Skin epidermis (tissue), 12 donors: ENCODE measurements around the gene TMEM132D.
"Not testable (repeated sequence)": the region's sequence is repeated elsewhere in the genome, so short reads cannot be mapped to it uniquely, and the experiment has no call there.

Experiments used
- H3K27ac ChIP-seq, 21 experiments: fragments of 200-600 bp; sonication (generic) in 11 of 21; one replicate each; pipeline ENCODE4 v1.5.0; 2020; ENCODE audit warnings: mild to moderate bottlenecking in 3 of 21, inconsistent platforms in 2 of 21, moderate library complexity in 2 of 21
- H3K4me3 ChIP-seq, 7 experiments: fragments of 200-600 bp; sonication (generic) in 2 of 7; one replicate each; pipeline ENCODE4 v1.5.0; 2020; ENCODE audit warnings: inconsistent platforms in 2 of 7, mild to moderate bottlenecking in 2 of 7, moderate library complexity in 1 of 7

The TMEM132D gene

GRCh38 chr12:129556082-129556481, 347.7 kb downstream of the TMEM132D start:
- no peak overlapping the region for H3K4me3 ChIP-seq
- H3K27ac ChIP-seq, result no peak overlapping the region

GRCh38 chr12:129552996-129553750, 350.7 kb downstream of the TMEM132D start:
- no peak overlapping the region for H3K27ac ChIP-seq

GRCh38 chr12:129551441-129551840, 352.4 kb downstream of the TMEM132D start:
- H3K4me3 ChIP-seq, result no peak overlapping the region
- H3K27ac ChIP-seq, result no peak overlapping the region

More at GRCh38 chr12:129552996-129553750, 350.7 kb downstream of the TMEM132D start:
- no peak overlapping the region for H3K4me3 ChIP-seq

GRCh38 chr12:129550353-129550752, 353.5 kb downstream of the TMEM132D start:
- H3K27ac ChIP-seq, result no peak overlapping the region

GRCh38 chr12:129549656-129550055, 354.2 kb downstream of the TMEM132D start:
- Histone ChIP-seq H3K27ac (no peak overlapping the region), H3K4me3 (no peak overlapping the region)

More at GRCh38 chr12:129550353-129550752, 353.5 kb downstream of the TMEM132D start:
- no peak overlapping the region for H3K4me3 ChIP-seq

GRCh38 chr12:129549020-129549419, 354.8 kb downstream of the TMEM132D start:
- not testable (repeated sequence) for H3K27ac ChIP-seq, H3K4me3 ChIP-seq

- Histone ChIP-seq H3K27ac (no peak overlapping the region), H3K4me3 (no peak overlapping the region)
Observed at GRCh38 chr12:129544716-129545115, 359.1 kb downstream of the TMEM132D start.

GRCh38 chr12:129540954-129541353, 362.9 kb downstream of the TMEM132D start:
- H3K4me3 ChIP-seq, result no peak overlapping the region
- no peak overlapping the region for H3K27ac ChIP-seq

- Histone ChIP-seq H3K4me3 (no peak overlapping the region), H3K27ac (no peak overlapping the region)
Observed at GRCh38 chr12:129540249-129540648, 363.6 kb downstream of the TMEM132D start.

GRCh38 chr12:129538724-129539335, 365.0 kb downstream of the TMEM132D start:
- H3K27ac ChIP-seq, H3K4me3 ChIP-seq: not testable (repeated sequence)

GRCh38 chr12:129538137-129538536, 365.7 kb downstream of the TMEM132D start:
- no peak overlapping the region for H3K27ac ChIP-seq

GRCh38 chr12:129534966-129535750, 368.7 kb downstream of the TMEM132D start:
- Histone ChIP-seq H3K4me3 (no peak overlapping the region), H3K27ac (no peak overlapping the region)

More at GRCh38 chr12:129538137-129538536, 365.7 kb downstream of the TMEM132D start:
- no peak overlapping the region for H3K4me3 ChIP-seq

GRCh38 chr12:129532707-129533499, 370.9 kb downstream of the TMEM132D start:
- Histone ChIP-seq H3K4me3 (no peak overlapping the region), H3K27ac (no peak overlapping the region)

- Histone ChIP-seq H3K27ac (no peak overlapping the region), H3K4me3 (no peak overlapping the region)
Observed at GRCh38 chr12:129532082-129532481, 371.7 kb downstream of the TMEM132D start.

- H3K27ac ChIP-seq, result no peak overlapping the region
- H3K4me3 ChIP-seq, result no peak overlapping the region
Observed at GRCh38 chr12:129530984-129531383, 372.8 kb downstream of the TMEM132D start.

GRCh38 chr12:129530517-129530916, 373.3 kb downstream of the TMEM132D start:
- Histone ChIP-seq H3K27ac (no peak overlapping the region), H3K4me3 (no peak overlapping the region)

- H3K4me3 ChIP-seq, result no peak overlapping the region
- no peak overlapping the region for H3K27ac ChIP-seq
Observed at GRCh38 chr12:129527506-129527905, 376.3 kb downstream of the TMEM132D start.

- no peak overlapping the region for H3K27ac ChIP-seq
- H3K4me3 ChIP-seq, result no peak overlapping the region
Observed at GRCh38 chr12:129523621-129524020, 380.2 kb downstream of the TMEM132D start.

GRCh38 chr12:129520739-129521138, 383.1 kb downstream of the TMEM132D start:
- H3K27ac ChIP-seq, result no peak overlapping the region
- H3K4me3 ChIP-seq, result no peak overlapping the region

GRCh38 chr12:129503802-129504201, 400.0 kb downstream of the TMEM132D start:
- no peak overlapping the region for H3K4me3 ChIP-seq
- H3K27ac ChIP-seq, result no peak overlapping the region
